H1 (cell line): ENCODE results near the gene ARHGAP42. TPM values are rescaled to one million over a fixed set of nuclear protein-coding genes. Genes with fewer than 3 reads are reported as not detected.

Source experiments
- CTCF ChIA-PET: fragments of 300-600 bp; sonication (Branson Sonifier 250); formaldehyde crosslinking; loops from one replicate; lab custom pipeline; 2021; ENCODE audit not compliant: partially characterized antibody; lab: Charles Lee
- POLR2A ChIA-PET: fragments of 300-600 bp; sonication (Branson Sonifier 250); formaldehyde crosslinking; loops from one replicate; lab custom pipeline; 2021; ENCODE audit warnings: inconsistent platforms; ENCODE audit not compliant: partially characterized antibody; lab: Charles Lee
- DNase-seq, 2 experiments: peaks; one replicate each; pipeline versions ENCODE4 v3.0.0 to v3.0.0-alpha.2; 2010 to 2022; ENCODE audit warnings: low spot score in 2 of 2, low read depth in 1 of 2, mixed read lengths in 1 of 2
- FAIRE-seq: peaks from 2 replicates; lab custom pipeline; 2011; peaks lifted over from hg19 to GRCh38; lab: Jason Lieb, UNC
- H2AFZ ChIP-seq: 2 replicates; pipeline ENCODE4 v1.8.1; 2012; ENCODE audit warnings: low read length, inconsistent platforms
- H2AK5ac ChIP-seq: 2 replicates; pipeline ENCODE4 v1.6.1; 2013; ENCODE audit warnings: low read depth, low read length
- H2BK120ac ChIP-seq: replicated peaks from 2 replicates; pipeline ENCODE3; 2013; ENCODE audit warnings: low read depth, low read length, inconsistent platforms
- H2BK12ac ChIP-seq: 2 replicates; pipeline ENCODE4 v1.6.1; 2013; ENCODE audit warnings: low read depth, low read length
- H2BK15ac ChIP-seq: 2 replicates; pipeline ENCODE4 v1.6.1; 2013; ENCODE audit warnings: low read length
- H2BK20ac ChIP-seq: 2 replicates; pipeline ENCODE4 v1.6.1; 2013; ENCODE audit warnings: low read length
- H2BK5ac ChIP-seq: 2 replicates; pipeline ENCODE4 v1.6.1; 2013; ENCODE audit warnings: low read depth, low read length
- H3K14ac ChIP-seq: 2 replicates; pipeline ENCODE4 v1.6.1; 2013; ENCODE audit warnings: inconsistent platforms; ENCODE audit not compliant: insufficient read length
- H3K18ac ChIP-seq: 2 replicates; pipeline ENCODE4 v1.6.1; 2013; ENCODE audit warnings: low read length; ENCODE audit errors: extremely low read depth
- H3K23ac ChIP-seq: 2 replicates; pipeline ENCODE4 v1.6.1; 2013; ENCODE audit warnings: inconsistent platforms; ENCODE audit not compliant: insufficient read length
- H3K23me2 ChIP-seq: 2 replicates; pipeline ENCODE4 v1.6.1; 2013; ENCODE audit warnings: low read depth, low read length
- H3K27ac ChIP-seq: 2 replicates; pipeline ENCODE4 v1.6.1; 2011; ENCODE audit warnings: low read depth, low read length, inconsistent platforms
- H3K27me3 ChIP-seq, 4 experiments: replicated peaks in 1 of 4; 1 replicate in 1 of 4; 2 replicates in 3 of 4; pipeline versions ENCODE4 v1.6.1 to v1.8.1; 2011 to 2013; ENCODE audit warnings: low read length in 3 of 4, mild to moderate bottlenecking in 3 of 4, inconsistent platforms in 2 of 4, mixed read lengths in 2 of 4, moderate library complexity in 1 of 4; ENCODE audit not compliant: control insufficient read depth in 3 of 4, insufficient read depth in 3 of 4; ENCODE audit errors: extremely low read depth in 1 of 4
- H3K36me3 ChIP-seq, 4 experiments: 2 replicates each; pipeline versions ENCODE4 v1.6.1 to v1.8.1; 2011 to 2013; ENCODE audit warnings: mild to moderate bottlenecking in 4 of 4, low read length in 3 of 4, moderate library complexity in 2 of 4, control low read depth in 1 of 4, inconsistent platforms in 1 of 4; ENCODE audit not compliant: insufficient read depth in 4 of 4, control insufficient read depth in 2 of 4
- H3K4ac ChIP-seq: replicated peaks from 2 replicates; pipeline ENCODE3; 2013; ENCODE audit warnings: low read length, low read depth, mixed read lengths, inconsistent platforms; ENCODE audit not compliant: insufficient read length
- H3K4me1 ChIP-seq, 4 experiments: replicated peaks in 1 of 4; 1 replicate in 1 of 4; 2 replicates in 3 of 4; pipeline versions ENCODE4 v1.6.1 to v1.8.1; 2011 to 2013; ENCODE audit warnings: low read length in 3 of 4, inconsistent platforms in 2 of 4, mixed read lengths in 1 of 4; ENCODE audit not compliant: insufficient read depth in 4 of 4, control insufficient read depth in 3 of 4
- H3K4me2 ChIP-seq, 2 experiments: 2 replicates each; pipeline versions ENCODE4 v1.6.1 to v1.8.1; 2011 to 2013; ENCODE audit warnings: low read depth in 2 of 2, low read length in 2 of 2, control low read depth in 1 of 2, inconsistent platforms in 1 of 2, mild to moderate bottlenecking in 1 of 2; ENCODE audit not compliant: insufficient read depth in 1 of 2
- H3K4me3 ChIP-seq, 4 experiments: fragments of 200-600, 300-600 bp in 1 of 4; sonication (generic), shearing (Covaris generic), sonication (Bioruptor Twin) in 1 of 4; 2 replicates each; pipeline versions ENCODE4 v1.5.1 to v1.8.1; 2011 to 2016; ENCODE audit warnings: low read length in 4 of 4, low read depth in 3 of 4, control low read depth in 2 of 4, inconsistent platforms in 2 of 4, mild to moderate bottlenecking in 2 of 4, mixed read lengths in 1 of 4, moderate library complexity in 1 of 4; ENCODE audit not compliant: insufficient read depth in 2 of 4; ENCODE audit errors: extremely low read depth in 1 of 4
- H3K56ac ChIP-seq: replicated peaks from 2 replicates; pipeline ENCODE3; 2013; ENCODE audit warnings: low read depth, mild to moderate bottlenecking, mixed read lengths, low read length, inconsistent platforms; ENCODE audit not compliant: insufficient read length
- H3K79me1 ChIP-seq: 2 replicates; pipeline ENCODE4 v1.6.1; 2013; ENCODE audit warnings: low read depth, low read length, control low read depth
- H3K79me2 ChIP-seq, 2 experiments: 2 replicates each; pipeline versions ENCODE4 v1.6.1 to v1.8.1; 2012 to 2013; ENCODE audit warnings: low read length in 2 of 2, mild to moderate bottlenecking in 2 of 2, inconsistent platforms in 1 of 2; ENCODE audit not compliant: insufficient read depth in 2 of 2, control insufficient read depth in 1 of 2
- H3K9ac ChIP-seq, 4 experiments: replicated peaks in 1 of 4; 1 replicate in 1 of 4; 2 replicates in 3 of 4; pipeline versions ENCODE4 v1.6.1 to v1.8.1; 2011 to 2013; ENCODE audit warnings: low read depth in 3 of 4, low read length in 3 of 4, control low read depth in 2 of 4, mild to moderate bottlenecking in 2 of 4, moderate library complexity in 2 of 4, inconsistent platforms in 1 of 4; ENCODE audit errors: extremely low read depth in 1 of 4
- H3K9me3 ChIP-seq, 2 experiments: 2 replicates each; pipeline versions ENCODE4 v1.6.1 to v1.8.1; 2012 to 2013; ENCODE audit warnings: mild to moderate bottlenecking in 2 of 2, moderate library complexity in 2 of 2, control low read depth in 1 of 2, inconsistent platforms in 1 of 2, low read depth in 1 of 2, low read length in 1 of 2, mixed read lengths in 1 of 2; ENCODE audit not compliant: insufficient read depth in 2 of 2
- H4K20me1 ChIP-seq, 2 experiments: replicated peaks in 1 of 2; 2 replicates each; pipeline versions ENCODE3 to v1.8.1; 2011 to 2013; ENCODE audit warnings: inconsistent platforms in 2 of 2, low read length in 2 of 2, mild to moderate bottlenecking in 1 of 2; ENCODE audit not compliant: insufficient read depth in 2 of 2, control insufficient read depth in 1 of 2
- H4K5ac ChIP-seq: 2 replicates; pipeline ENCODE4 v1.6.1; 2013; ENCODE audit warnings: low read length, low read depth, mixed read lengths, inconsistent platforms; ENCODE audit not compliant: insufficient read length
- H4K8ac ChIP-seq: 2 replicates; pipeline ENCODE4 v1.8.0; 2013; ENCODE audit warnings: mild to moderate bottlenecking, moderate library complexity, low read length, inconsistent platforms; ENCODE audit not compliant: insufficient read depth; ENCODE audit errors: extremely low read depth
- H4K91ac ChIP-seq: replicated peaks from 2 replicates; pipeline ENCODE3; 2013; ENCODE audit warnings: low read length, mixed read lengths, inconsistent platforms; ENCODE audit not compliant: insufficient read length
- BACH1 ChIP-seq: IDR thresholded peaks from 2 replicates; pipeline ENCODE4 v1.6.1; 2012; ENCODE audit warnings: low read length, improper control_type of control experiment
- JUND ChIP-seq: IDR thresholded peaks from 2 replicates; pipeline ENCODE4 v1.6.1; 2011; ENCODE audit warnings: mild to moderate bottlenecking, improper control_type of control experiment, low read length
- MAFK ChIP-seq: IDR thresholded peaks from 2 replicates; pipeline ENCODE4 v1.6.1; 2012; ENCODE audit warnings: low read depth, mild to moderate bottlenecking, improper control_type of control experiment, low read length
- WGBS, 2 experiments: shearing (Covaris generic) in 1 of 2; methylation state at CpG; one replicate each; pipeline versions ENCODE4 v1.1.6 to v1.1.7; 2013 to 2015; ENCODE audit warnings: low lambda C conversion rate in 2 of 2, mixed read lengths in 2 of 2, inconsistent platforms in 1 of 2, low coverage in 1 of 2, missing lambda C conversion rate in 1 of 2; ENCODE audit not compliant: insufficient replicate concordance in 2 of 2, insufficient coverage in 1 of 2, insufficient read length in 1 of 2; ENCODE audit errors: extremely low coverage in 1 of 2, missing lambda C conversion rate in 1 of 2; 5-methylcytosine and 5-hydroxymethylcytosine counted together
- polyA plus RNA-seq, 7 experiments: library from polyadenylated mRNA; depleted of rRNA in 3 of 7; stranded (reverse) in 5 of 7; unstranded in 2 of 7; fragments of >200 nt in 5 of 7; fragments of 200-250 nt in 2 of 7; gene quantifications; 1 replicate in 5 of 7; 2 replicates in 1 of 7; 4 replicates in 1 of 7; pipeline versions ENCODE4 v1.2.1 to v1.2.3, GENCODE V29; 2011 to 2013; ENCODE audit warnings: missing spikeins in 2 of 7, mixed read lengths in 2 of 7
- total RNA-seq: library from RNA; stranded (reverse); fragmentation: NEBNext Ultra II Directional; extraction: Animal tissue kit (Norgen Biotek cat#: 25700); gene quantifications from 2 replicates; pipeline ENCODE4 v1.2.1, GENCODE V29; 2021
- TF ChIP-seq, protein P1 (sequence below): IDR thresholded peaks from 2 replicates; pipeline ENCODE4 v1.6.1; 2012; ENCODE audit warnings: inconsistent platforms

Gene ARHGAP42
- total and polyA plus RNA-seq, 2 of the 8 experiments (the other 6 are each of a cell fraction or from before 2014, with no cell fraction given): 22.2 to 33.5 TPM

DNA sequence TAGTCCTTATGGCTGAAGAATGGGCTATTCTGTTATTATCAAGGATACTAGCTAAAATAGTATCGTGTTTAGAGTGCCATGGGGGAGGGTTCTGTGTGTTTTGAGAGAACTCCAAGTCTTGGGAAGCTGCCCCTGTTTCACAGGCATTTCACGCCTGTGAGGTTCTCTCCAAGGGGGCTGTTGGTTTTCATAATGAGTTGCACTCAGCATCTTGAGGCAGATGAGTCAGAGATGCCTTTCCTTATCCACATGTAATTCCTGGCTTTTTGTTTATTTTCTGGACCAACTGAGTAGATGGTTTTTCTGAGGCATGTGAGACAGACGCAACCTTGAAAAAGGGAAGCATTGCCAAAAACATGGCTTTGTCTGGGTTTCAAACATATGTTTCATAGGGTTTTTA is 203.7 kb downstream of the ARHGAP42 start:
- Histone ChIP-seq H4K20me1 (peaks cover 0 to 1% of the 10 kb centered on the region in 2 experiments), H2BK120ac (no peak overlapping the region), H3K9ac (no peak overlapping the region), H3K27me3 (no peaks in the 10 kb centered on the region), H2BK15ac (no peak overlapping the region), H3K4me3 (no peak overlapping the region), H3K18ac (no peak overlapping the region), H2BK12ac (no peak overlapping the region), H3K79me1 (no peaks in the 10 kb centered on the region; the same call in 1 of the 2 replicates), H3K14ac (no peak overlapping the region), H4K8ac (no peak overlapping the region), H3K56ac (no peak overlapping the region), H2AFZ (no peak overlapping the region), H2BK5ac (no peak overlapping the region), H2AK5ac (no peak overlapping the region), H3K36me3 (no peaks in the 10 kb centered on the region), H3K27ac (no peak overlapping the region), H3K79me2 (no peaks in the 10 kb centered on the region), H3K23ac (no peak overlapping the region), H4K91ac (no peak overlapping the region), H2BK20ac (no peak overlapping the region), H3K4ac (no peak overlapping the region), H3K23me2 (no peaks in the 10 kb centered on the region; the same call in 1 of the 2 replicates), H4K5ac (no peak overlapping the region), H3K9me3 (no peaks in the 10 kb centered on the region), H3K4me1 (no peaks in the 10 kb centered on the region; a peak in 2 of 7 replicates), H3K4me2 (no peak overlapping the region)
- FAIRE-seq (no peak), DNase-seq (no peak)
- no peak for TF ChIP-seq BACH1
- TF ChIP-seq JUND: no peak
- TF ChIP-seq, protein P1, sequence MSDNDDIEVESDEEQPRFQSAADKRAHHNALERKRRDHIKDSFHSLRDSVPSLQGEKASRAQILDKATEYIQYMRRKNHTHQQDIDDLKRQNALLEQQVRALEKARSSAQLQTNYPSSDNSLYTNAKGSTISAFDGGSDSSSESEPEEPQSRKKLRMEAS: no peak
- TF ChIP-seq MAFK: no peak
- CTCF ChIA-PET: interaction anchor here (0.7 kb wide), 1 partner anchor 133 kb away, joined by 3 read pairs; no protein-coding TSS in a partner anchor
- WGBS, 2 experiments: 81% methylated on average over 3 of the region's 3 CpGs; no CpG with 5 or more reads in 1 of the 2 experiments
- POLR2A ChIA-PET: no interaction called here
